OCI-LY3 (cell line): ENCODE measurements around the gene MACC1.

Experiments
- CTCF ChIP-seq: fragments of 200-600, 300-600 bp; sonication (generic); IDR thresholded peaks from 2 replicates; pipeline ENCODE4 v1.5.1; 2014; ENCODE audit warnings: antibody characterized with exemption, low read length, low read depth
- EZH2phosphoT487 ChIP-seq: fragments of 200-600 bp; shearing (Covaris generic); IDR thresholded peaks from 2 replicates; pipeline ENCODE4 v1.6.1; 2018; ENCODE audit warnings: antibody characterized with exemption, mixed run types, low read depth

GRCh38 chr7:20153567-20153966 lies 63.6 kb downstream of the MACC1 start:
- TF ChIP-seq CTCF (no peak), EZH2phosphoT487 (no peak)
